DMS79 treated with DMSO at 0.1 percent for 48 hours (cell line): ENCODE results near the gene NUP188.

ENCODE experiments used
- DNase-seq: peaks from one replicate; lab custom pipeline; 2025; lab: John Stamatoyannopoulos, UW

The NUP188 gene

DNA sequence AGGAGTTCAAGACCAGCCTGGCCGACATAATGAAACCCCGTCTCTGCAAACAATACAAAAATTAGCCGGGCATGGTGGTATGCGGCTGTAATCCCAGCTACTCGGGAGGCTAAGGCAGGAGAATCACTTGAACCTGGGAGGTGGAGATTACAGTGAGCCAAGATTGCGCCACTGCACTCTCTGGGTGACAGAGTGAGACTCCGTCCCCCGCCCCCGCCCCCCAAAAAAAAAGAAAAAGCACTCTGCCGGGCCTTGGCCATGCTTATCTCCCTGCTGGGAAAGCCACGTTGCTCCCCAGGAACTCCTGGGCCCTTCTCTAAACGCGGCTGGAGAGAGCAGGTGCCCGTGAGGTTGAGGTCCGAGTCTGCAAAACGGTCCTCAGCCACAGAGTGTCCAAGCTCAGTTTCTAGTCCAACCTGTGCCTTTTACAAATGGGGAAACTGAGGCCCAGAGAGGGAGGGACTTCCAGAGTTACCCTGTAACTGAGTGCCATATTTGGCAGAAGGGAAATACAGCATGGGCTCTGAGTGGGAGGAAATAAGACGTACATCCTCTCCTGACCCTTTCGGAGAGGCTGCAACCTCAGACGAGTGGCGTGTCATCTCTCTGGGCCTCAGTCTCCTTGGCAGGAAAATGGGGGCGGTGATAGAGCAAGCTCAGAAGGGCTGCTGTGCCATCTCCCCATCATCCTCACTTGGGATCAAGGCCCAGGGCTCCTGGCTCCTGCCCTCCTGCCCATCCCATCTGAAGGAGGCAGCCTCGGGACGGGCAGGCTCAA, 33.3 kb upstream of the NUP188 start:
- no peak for DNase-seq

DNA sequence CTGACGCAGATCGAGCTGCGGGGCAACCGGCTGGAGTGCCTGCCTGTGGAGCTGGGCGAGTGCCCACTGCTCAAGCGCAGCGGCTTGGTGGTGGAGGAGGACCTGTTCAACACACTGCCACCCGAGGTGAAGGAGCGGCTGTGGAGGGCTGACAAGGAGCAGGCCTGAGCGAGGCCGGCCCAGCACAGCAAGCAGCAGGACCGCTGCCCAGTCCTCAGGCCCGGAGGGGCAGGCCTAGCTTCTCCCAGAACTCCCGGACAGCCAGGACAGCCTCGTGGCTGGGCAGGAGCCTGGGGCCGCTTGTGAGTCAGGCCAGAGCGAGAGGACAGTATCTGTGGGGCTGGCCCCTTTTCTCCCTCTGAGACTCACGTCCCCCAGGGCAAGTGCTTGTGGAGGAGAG, 31.3 kb upstream of the NUP188 start:
- no peak for DNase-seq

DNA sequence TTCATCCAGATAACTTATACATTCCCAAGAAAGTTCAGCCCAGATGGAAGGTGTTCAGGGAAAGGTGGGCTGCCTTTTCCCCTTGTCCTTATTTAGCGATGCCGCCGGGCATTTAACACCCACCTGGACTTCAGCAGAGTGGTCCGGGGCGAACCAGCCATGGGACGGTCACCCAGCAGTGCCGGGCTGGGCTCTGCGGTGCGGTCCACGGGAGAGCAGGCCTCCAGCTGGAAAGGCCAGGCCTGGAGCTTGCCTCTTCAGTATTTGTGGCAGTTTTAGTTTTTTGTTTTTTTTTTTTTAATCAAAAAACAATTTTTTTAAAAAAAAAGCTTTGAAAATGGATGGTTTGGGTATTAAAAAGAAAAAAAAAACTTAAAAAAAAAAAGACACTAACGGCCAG, 30.8 kb upstream of the NUP188 start:
- no peak for DNase-seq

DNA sequence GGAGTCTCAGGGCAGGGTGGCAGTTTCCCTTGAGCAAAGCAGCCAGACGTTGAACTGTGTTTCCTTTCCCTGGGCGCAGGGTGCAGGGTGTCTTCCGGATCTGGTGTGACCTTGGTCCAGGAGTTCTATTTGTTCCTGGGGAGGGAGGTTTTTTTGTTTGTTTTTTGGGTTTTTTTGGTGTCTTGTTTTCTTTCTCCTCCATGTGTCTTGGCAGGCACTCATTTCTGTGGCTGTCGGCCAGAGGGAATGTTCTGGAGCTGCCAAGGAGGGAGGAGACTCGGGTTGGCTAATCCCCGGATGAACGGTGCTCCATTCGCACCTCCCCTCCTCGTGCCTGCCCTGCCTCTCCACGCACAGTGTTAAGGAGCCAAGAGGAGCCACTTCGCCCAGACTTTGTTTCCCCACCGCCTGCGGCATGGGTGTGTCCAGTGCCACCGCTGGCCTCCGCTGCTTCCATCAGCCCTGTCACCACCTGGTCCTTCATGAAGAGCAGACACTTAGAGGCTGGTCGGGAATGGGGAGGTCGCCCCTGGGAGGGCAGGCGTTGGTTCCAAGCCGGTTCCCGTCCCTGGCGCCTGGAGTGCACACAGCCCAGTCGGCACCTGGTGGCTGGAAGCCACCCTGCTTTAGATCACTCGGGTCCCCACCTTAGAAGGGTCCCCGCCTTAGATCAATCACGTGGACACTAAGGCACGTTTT, 30.2 kb upstream of the NUP188 start:
- no peak for DNase-seq

DNA sequence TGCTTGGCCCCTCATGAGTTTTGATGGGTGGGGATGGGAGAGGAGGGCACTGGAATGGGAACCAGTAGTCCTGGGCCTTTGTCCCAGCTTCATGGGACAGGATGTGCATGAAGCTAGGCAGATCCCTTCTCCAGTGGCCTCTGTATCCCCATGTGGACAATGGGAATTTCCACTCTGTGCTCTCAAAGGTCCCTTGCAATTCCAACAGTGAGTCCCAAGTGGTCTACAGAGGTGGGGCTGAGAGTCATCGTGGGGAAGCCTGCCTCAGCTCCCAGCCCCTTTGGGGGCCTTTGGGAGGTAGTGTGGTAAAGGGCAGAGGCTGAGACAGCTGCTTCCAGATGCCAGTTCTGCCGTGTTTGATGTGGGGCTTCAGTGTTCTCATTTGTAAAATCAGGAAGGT, 28.6 kb upstream of the NUP188 start:
- DNase-seq: no peak

DNA sequence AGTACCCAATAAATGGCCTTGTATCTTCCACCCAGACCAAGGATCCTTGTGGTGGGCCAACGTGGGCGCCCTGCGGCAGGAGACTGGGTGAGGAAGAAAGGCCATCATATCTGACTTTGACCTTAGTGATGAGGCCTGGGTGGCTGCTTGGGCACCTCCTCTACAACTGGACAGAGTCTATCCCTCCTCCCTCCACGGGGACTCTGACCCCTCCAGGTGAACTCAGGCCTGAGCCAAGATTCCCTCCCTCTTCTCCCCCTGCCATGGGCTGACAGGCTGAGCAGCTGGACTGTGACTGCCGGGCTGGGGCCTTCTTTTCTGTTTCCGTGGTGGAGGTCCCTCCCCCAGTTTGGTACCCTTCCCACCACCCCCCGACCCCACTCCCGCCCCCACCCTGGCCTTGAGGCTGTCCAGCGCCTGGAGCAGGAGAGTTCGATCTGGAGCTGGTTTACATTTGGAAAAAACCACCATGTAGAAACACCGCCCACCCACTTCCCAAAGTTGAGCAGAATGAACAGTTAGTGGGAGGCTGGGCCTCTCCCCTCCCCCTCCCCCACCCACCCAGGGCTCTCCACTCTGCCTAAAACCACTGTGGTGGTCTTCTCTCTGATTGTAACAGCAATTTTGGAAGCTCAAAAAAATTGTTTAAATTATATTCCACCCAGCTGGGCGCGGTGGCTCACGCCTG, 28.0 kb upstream of the NUP188 start:
- DNase-seq: no peak

DNA sequence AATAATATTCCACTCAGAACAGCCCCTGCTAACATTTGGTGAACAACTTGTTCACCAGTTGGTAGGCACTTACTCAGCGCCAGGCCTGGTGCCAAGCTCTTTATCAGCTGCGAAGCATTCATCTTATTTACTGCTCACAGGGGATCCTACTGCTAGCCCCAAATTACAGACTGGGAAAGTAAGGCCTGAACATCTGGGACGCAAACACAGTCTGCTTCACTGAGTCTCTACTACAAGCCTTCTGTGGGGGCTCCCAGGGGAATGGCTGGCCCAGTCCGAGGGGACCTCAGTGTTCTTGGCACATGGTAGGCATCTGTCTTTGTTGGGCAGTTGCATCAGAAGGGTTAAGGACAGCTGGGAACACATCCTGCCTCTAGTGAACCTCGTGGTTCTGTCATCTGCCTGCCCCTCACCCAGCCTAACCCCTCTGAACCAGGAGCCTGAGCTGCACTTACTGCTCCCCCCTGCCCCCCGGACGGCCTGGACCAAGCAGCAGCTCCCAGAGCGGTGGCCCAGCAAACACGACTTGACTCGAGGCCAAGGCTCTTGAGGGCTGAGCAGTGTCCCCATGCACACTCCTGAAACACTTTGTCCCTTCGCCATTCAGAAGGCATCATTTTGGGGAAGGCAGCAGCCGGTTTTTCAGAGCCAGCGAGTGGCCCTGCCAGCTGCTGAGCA, 27.0 kb upstream of the NUP188 start, which contains the start of gene PHYHD1:
TSS of gene PHYHD1 (plus strand) at position 602 of the 678 bp plus-strand sequence. CDS start 1,342 bp downstream, outside the sequence.
- DNase-seq: no peak

DNA sequence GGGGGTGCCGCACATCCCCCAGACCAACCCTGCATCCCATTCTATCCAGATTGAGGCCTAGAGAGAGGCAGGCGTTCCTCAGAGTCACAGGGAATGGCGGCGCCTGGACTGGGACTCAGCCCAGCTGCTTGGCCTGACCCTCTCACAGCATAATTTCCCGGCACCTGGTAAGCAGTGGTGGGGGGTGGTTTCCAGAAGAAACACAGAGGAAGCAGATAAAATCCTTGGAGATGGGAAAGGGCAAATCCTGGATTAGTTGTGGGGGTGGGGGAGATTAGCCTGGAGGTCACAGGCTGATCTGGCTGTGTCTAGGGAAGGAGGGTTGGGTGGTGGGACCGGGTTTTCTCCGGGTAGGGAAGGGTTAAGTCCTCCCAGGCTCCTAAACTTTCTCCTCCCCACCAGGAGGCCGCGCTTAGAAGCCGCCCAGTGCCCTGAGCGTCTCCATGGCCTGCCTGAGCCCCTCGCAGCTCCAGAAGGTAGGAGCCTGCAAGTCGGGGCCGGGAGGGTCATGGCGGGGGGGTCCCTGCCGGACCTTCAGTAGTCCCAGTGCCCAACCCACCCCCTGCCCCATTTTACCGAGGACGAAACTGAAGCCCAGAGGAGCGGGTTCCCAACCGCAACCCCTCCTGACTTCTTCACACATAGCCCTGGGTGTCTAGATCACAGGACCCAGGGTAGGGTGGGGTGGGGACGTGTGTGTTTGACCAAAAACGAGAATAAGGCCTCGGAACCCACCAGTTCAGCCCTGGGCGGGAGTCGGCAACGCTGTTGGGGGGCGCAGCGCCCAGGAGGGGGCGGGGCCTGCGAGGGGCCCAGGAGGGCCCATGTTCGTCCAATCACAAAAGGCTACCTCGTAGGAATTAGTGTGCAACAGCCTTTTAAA, 25.4 kb upstream of the NUP188 start:
- no peak for DNase-seq

DNA sequence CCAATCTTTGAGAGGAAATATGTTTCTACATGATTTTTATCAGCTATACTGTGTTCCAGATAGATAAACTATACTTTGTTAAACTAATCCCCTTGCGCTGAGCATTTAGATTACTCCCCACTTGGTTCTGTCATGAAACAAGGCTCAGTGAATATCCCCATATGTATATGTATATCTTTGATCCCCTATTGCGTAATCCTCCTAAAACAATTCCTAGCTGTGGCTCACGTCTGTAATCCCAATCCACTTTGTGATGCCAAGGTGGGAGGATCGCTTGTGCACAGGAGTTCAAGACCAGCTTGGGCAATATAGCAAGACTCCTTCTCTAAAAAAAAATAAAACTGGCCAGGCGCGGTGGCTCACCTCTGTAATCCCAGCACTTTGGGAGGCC, 24.0 kb upstream of the NUP188 start:
- DNase-seq: no peak

DNA sequence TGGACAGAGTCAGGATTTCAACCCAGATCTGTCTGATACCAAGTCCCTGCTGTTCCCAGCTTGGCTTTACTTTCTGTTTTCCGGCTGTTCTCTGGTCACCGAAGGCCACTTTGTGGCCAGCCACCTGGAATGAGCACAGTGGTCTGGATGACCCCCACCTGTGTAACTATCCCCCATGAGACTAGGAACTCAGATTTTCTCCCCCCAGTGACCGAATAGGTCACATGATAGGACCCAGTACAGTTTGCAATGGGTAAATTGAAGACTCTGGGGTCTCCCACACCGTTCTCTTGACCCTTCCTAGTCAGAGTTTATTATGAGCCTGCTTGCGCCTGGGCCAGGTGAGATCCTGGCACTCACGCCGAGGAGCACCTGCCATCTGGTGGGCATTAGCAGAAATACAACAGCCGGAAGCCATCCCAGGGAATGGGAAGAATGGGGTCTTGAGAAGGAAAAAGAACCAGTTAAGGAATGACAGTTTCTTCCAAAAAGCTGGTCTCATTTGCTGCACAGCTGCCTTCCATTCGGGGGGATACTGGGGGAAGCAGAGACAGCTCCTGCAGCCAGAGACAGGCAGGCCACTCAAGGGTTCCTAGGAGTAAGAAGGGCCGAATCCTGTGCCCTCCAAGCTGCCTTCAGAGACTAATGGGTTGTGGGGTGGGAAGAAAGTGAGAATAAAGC, 19.6 kb upstream of the NUP188 start:
- DNase-seq: peak; percentile 77

DNA sequence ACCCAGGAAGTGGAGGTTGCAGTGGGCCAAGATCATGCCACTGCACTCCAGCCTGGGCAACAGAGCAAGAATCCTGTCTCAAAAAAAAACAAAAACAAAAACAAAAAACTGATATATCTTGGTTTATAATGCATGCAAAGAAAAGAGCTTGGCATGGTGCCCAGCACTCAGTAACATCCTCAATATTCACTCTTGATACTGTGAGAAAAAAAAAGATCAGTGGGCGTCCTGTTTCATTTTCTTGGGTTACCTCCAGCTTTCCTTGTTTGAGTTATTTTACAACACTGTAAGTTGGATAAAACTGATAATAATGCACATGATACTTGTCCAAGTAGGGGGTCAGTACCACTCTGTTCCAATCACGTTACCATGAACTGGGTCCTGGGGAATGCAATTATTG, 18.9 kb upstream of the NUP188 start:
- no peak for DNase-seq

DNA sequence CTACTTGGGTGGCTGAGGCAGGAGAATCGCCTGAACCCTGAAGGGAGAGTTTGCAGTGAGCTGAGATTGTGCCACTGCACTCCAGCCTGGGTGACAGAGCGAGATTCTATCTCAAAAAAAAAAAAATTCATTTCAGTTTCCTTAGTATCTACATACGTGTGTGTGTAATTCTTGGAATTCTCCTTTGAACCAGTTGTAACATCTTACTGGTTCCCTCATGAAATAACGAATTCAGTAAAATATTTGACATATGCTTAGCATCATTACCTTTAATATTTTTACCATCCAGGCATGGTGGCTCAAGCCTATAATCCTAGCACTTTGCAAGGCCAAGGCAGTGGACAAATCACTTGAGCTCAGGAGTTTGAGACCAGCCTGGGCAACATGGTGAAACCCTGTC, 17.9 kb upstream of the NUP188 start:
- DNase-seq: no peak

DNA sequence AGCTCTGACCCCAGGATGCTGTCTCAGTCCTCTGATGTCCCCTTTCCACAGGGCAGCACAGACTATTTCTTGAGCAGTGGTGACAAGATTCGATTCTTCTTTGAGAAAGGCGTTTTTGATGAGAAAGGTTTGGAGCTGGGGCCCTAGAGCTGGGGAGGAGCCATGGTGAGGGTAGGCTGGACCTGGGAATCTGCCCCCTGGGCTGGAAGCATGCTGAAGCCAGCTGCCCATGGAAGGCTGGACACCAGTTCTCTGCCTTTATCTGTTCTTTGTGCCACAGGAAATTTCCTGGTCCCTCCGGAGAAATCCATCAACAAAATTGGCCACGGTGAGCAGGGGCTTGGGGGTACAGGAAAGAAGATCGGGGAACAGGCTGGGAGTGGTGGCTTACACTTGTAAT, 13.8 kb upstream of the NUP188 start:
- DNase-seq: no peak

DNA sequence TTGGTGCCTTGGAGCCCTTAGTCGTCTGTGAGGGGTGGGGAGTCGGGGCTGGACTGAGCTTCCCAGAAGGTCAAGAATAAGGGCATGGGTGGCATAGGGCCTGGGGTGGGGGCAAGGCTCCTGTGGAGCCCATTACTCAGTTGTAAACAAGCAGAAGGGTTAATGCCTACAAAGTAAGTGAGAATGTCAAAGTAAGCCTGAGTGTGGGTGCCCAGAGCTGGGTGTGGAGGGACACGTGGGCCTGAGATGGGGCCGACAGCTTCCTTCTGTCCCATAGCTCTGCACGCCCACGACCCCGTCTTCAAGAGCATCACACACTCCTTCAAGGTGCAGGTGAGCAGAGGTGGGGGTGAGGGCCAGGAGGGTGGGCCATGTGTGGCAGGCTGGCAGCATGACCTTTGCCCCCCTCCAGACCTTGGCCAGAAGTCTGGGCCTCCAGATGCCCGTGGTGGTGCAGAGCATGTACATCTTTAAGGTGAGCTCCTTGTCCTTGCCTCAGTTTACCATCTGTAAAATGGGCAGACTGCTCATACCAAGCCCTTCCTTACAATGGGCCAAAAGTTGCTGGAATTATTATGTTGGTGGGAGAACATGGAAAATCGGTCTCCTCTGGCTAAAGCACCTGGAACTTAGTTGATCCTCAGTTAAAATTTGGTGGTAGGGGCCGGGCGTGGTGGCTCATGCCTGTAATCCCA, 11.2 kb upstream of the NUP188 start:
- DNase-seq: no peak

DNA sequence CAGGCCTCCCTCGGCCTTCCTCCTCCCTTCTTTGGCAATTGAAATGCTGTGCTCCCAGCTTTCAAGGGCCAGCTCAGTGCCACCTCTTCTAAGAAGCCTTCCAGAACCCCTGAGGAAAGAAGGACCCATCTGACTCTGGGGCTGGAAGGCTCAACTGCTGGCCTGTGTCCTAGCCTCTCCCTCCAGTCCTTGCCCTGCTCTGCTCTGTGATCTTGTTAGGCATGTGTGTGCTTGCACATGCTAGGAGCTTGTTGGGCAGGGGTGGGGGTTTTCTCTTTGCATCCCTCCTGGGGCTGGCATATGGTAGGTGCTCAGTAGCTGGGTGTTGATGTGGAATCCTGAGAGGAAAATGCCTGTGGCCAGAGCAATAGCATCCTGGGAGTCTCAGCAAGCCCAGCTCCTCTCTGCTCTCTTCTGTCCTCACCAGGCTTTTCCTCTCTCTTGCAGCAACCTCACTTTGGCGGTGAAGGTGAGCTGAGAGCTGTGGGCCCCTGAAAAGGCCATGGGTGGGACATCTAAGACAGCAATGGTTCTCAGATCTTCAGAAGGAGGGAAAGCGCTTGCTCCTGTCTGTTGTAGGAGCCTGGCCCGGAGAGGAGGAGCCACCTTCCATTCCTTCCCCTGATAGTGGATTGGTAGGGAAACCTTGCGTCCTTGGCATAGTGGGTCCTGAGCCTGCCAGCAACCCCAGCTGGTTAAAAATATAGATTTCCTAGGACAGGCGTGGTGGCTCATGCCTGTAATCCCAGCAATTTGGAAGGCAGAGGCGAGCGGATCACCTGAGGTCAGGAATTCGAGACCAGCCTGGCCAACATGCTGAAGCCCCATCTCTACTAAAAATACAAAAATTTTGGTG, 10.0 kb upstream of the NUP188 start:
- DNase-seq: no peak

DNA sequence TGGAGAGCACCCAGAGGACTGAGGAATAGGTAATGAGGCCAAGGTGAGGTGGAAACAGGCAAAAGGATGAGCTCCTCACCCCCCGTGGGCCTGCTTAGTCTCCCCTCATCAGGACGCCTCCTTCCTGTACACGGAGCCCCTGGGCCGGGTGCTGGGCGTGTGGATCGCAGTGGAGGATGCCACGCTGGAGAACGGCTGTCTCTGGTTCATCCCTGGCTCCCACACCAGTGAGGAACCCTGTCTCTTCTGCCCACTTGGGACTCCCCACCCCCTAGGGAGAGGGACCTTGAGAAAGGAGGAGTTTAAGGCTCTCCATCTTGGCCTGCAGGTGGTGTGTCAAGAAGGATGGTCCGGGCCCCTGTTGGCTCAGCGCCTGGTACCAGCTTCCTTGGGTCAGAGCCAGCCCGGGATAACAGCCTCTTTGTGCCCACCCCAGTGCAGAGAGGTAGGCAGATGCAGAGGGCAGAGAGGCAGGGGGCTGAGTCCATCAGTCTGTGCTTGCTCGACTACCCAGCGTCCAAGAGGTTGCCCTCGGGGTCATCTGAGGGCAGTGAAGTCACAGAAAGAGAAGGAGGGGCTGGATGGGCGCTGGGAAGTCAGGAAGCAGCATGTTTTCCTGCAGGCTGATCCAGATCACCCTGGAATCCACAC, 7.1 kb upstream of the NUP188 start:
- DNase-seq: no peak

DNA sequence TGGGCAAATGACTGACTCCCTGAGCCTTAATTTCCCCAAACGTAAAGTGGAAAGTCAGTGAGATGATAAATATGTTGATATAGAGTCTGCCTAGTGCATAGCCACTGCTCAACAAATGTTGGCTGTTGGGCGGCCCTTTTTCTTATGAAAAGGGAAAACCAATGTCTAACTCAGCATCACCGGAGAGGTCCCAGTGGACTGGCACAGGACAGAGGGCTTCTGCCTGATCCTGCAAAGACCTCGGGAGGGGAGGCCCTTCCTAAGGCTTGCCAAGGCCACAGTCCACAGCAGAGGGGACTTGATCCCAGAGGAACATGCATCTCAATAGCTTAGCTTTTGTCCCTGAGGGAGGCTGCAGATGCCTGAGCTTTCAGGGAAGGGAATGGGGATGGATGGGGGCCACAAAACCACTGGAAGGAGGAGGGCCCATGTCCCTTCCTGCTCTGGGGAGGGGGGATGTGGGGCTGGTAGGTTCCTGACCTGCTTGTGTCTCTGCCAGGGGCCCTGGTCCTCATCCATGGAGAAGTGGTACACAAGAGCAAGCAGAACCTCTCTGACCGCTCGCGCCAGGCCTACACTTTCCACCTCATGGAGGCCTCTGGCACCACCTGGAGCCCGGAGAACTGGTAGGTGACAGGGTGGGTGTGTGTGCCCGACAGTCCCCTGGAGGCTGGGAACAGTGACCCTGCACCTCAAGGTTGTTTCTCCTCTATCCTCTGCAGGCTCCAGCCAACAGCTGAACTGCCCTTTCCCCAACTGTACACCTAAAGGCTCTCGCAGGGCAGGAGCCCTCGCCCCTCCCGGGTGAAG, 6.3 kb upstream of the NUP188 start:
- DNase-seq: no peak
